Muscle of arm (tissue), 12 donors: Measurements from ENCODE around the gene CMTM6. TPM values are rescaled to one million over a fixed set of nuclear protein-coding genes. Genes with fewer than 3 reads are reported as not detected.
A peak's percentile ranks its signal among the peaks of the same experiment; 100 is the strongest.
"Not testable (repeated sequence)": the region's sequence is repeated elsewhere in the genome, so short reads cannot be mapped to it uniquely, and the experiment has no call there.

ENCODE experiments used
- DNase-seq: peaks from one replicate; pipeline ENCODE4 v3.0.0-alpha.2; 2013
- polyA plus RNA-seq, 12 donors: library from polyadenylated mRNA; unstranded; fragments of 120-200 nt; gene quantifications; one replicate each; pipeline ENCODE4 v1.2.1, GENCODE V29; 2013; ENCODE audit not compliant: insufficient read length in 12 of 12

CMTM6 gene
- polyA plus RNA-seq, 12 donors, result 20.3 to 110 (median 31.2) TPM

- no peak for DNase-seq
These were observed 33.3 kb downstream of the CMTM6 start for GRCh38 chr3:32469151-32469874.

- DNase-seq, result peak; percentile 80
These were observed 35.1 kb downstream of the CMTM6 start for GRCh38 chr3:32467333-32468070.

GRCh38 chr3:32466808-32467207 lies 35.8 kb downstream of the CMTM6 start:
- DNase-seq, result not testable (repeated sequence)

GRCh38 chr3:32464726-32465125 lies 37.9 kb downstream of the CMTM6 start:
- not testable (repeated sequence) for DNase-seq

- not testable (repeated sequence) for DNase-seq
These were observed 39.2 kb downstream of the CMTM6 start for GRCh38 chr3:32463415-32463814.

GRCh38 chr3:32462191-32462986 lies 40.3 kb downstream of the CMTM6 start:
- DNase-seq, result not testable (repeated sequence)

- DNase-seq, result not testable (repeated sequence)
These were observed 41.7 kb downstream of the CMTM6 start for GRCh38 chr3:32460817-32461496.

- DNase-seq, result no peak
These were observed 42.5 kb downstream of the CMTM6 start for GRCh38 chr3:32460031-32460749.

GRCh38 chr3:32459450-32459849 lies 43.2 kb downstream of the CMTM6 start:
- no peak for DNase-seq

GRCh38 chr3:32457971-32458471 lies 44.6 kb downstream of the CMTM6 start:
- no peak for DNase-seq

GRCh38 chr3:32456429-32457130 lies 46.1 kb downstream of the CMTM6 start:
- DNase-seq, result no peak

GRCh38 chr3:32455609-32456428 lies 46.8 kb downstream of the CMTM6 start:
- no peak for DNase-seq

- no peak for DNase-seq
These were observed 47.7 kb downstream of the CMTM6 start for GRCh38 chr3:32454731-32455608.

- DNase-seq, result no peak
These were observed 48.5 kb downstream of the CMTM6 start for GRCh38 chr3:32454111-32454510.

- no peak for DNase-seq
These were observed 49.3 kb downstream of the CMTM6 start for GRCh38 chr3:32453346-32453745.

GRCh38 chr3:32452009-32452408 lies 50.6 kb downstream of the CMTM6 start:
- no peak for DNase-seq

- no peak for DNase-seq
These were observed 51.5 kb downstream of the CMTM6 start for GRCh38 chr3:32450992-32451659.

GRCh38 chr3:32450426-32450825 lies 52.2 kb downstream of the CMTM6 start:
- DNase-seq, result no peak
